Activated T-helper 2 cell treated with anti-CD3 and anti-CD28 coated beads, Interferon-gamma antibody, Interleukin-2, Interleukin-4, amounts not matched to agents 10 μg/mL and 5 μg/mL and 100 μg/mL, durations not matched to agents 14 hours and 24 hours and 36 hours (primary cell): ENCODE data around the gene DNA2. TPM values are rescaled to one million over a fixed set of nuclear protein-coding genes. Genes with fewer than 3 reads are reported as not detected.

ENCODE experiments used
- DNase-seq: peaks from one replicate; pipeline ENCODE4 v3.0.0; 2021; ENCODE audit warnings: low spot score
- H3K27ac Mint-ChIP-seq: one replicate; pipeline ENCODE4 v1.8.0; 2021; ENCODE audit warnings: mixed read lengths
- H3K27me3 Mint-ChIP-seq: one replicate; pipeline ENCODE4 v1.8.0; 2021; ENCODE audit warnings: low read depth, mixed read lengths
- H3K36me3 Mint-ChIP-seq: one replicate; pipeline ENCODE4 v1.8.0; 2021; ENCODE audit warnings: low read depth, mixed read lengths
- H3K4me1 Mint-ChIP-seq: one replicate; pipeline ENCODE4 v1.8.0; 2021; ENCODE audit warnings: low read depth, mixed read lengths
- H3K4me3 Mint-ChIP-seq: one replicate; pipeline ENCODE4 v1.8.0; 2021; ENCODE audit warnings: low read depth, mild to moderate bottlenecking, moderate library complexity, mixed read lengths
- H3K9me3 Mint-ChIP-seq: one replicate; pipeline ENCODE4 v1.8.0; 2021; ENCODE audit warnings: mixed read lengths
- intact Hi-C: fragments of 100-400 bp; cut with micrococcal nuclease; formaldehyde crosslinking; loops from one replicate; pipeline ENCODE4 v1.15.1; 2023
- total RNA-seq: library from RNA; stranded (reverse); gene quantifications from 2 replicates; pipeline ENCODE4 v1.2.3, GENCODE V29; 2022

DNA2 gene
- total RNA-seq, 1 donor from 2014 or later, result 51.6 TPM

DNA sequence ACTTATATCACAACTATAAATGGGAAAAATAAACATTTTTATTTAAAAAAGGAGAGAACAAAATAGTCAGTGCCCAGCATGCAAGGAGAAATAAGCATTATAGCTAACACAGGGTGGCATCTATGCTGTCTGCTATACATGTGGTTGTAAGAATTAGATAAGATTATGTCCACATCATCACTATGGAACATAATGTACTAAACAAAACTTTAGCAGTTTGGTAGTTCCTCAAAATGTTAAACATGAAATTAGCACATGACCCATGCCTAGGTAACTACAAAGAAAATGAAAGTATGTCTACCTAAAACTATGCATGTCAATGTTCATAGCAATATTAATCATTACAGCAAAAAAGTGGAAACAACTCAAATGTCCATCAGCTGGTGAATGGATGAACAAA, 36.0 kb downstream of the DNA2 start:
- DNase-seq, result no peak
- intact Hi-C loops, result no loop called here
- no peaks in the 10 kb centered on the region for H3K9me3 Mint-ChIP-seq
- no peak overlapping the region for H3K27ac Mint-ChIP-seq
- H3K4me3 Mint-ChIP-seq, result no peak overlapping the region
- no peaks in the 10 kb centered on the region for H3K27me3 Mint-ChIP-seq
- no peaks in the 10 kb centered on the region for H3K4me1 Mint-ChIP-seq
- peaks cover 52% of the 10 kb centered on the region for H3K36me3 Mint-ChIP-seq

DNA sequence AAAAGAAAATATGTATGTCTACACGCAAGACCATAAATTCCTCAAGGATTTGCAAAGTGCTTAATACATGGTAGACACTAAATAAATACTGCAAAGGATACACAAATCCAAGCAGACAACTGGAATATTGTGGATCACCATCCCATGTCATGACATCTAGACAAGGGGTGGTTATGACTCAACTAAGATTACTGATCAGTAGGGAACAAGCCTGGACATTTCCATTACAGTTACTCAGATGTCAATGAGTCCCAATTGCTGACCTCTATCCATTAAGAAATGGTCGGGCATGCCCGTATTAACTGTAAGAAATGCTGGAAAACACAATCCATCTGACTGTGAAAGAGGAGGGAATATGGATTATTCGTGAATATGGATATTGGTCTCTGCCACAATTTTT, 37.1 kb downstream of the DNA2 start:
- Mint-ChIP-seq H3K27ac (no peak overlapping the region), H3K9me3 (no peaks in the 10 kb centered on the region), H3K27me3 (no peaks in the 10 kb centered on the region), H3K36me3 (peaks cover 53% of the 10 kb centered on the region), H3K4me3 (no peak overlapping the region), H3K4me1 (no peaks in the 10 kb centered on the region)
- intact Hi-C loops, result no loop called here
- DNase-seq, result no peak

DNA sequence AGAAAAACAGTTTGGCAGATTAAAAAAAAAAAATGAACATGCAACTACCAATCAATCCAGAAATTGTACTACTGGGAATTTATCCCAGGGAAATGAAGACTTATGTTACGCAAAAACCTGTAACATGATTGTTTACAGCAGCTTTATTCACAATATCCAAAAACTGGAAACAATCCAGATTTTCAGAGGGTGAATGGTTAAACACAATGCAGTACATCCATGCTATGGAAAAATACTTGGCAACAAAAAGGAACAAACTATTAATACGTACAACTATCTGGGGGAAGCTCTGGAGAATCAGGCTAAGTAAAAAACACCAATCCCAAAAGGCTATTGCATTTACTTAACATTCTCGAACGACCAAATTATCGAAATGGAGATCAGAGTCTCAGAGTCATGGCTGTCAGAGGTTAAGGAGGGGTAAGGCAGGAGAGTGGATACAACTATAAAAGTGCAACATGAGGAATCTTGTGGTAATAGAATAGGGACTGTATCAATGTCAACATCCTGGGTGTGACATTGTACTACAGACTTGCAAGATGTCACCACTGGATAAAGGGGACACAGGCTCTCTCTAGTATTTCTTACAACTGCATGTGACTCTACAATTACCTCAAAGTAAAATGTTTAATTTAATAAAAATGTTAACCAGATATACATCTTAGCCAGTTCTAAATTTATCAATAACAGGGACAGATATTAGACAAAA, 43.2 kb downstream of the DNA2 start:
- Mint-ChIP-seq H3K27ac (no peak overlapping the region), H3K9me3 (no peaks in the 10 kb centered on the region), H3K4me1 (peaks cover 10% of the 10 kb centered on the region), H3K4me3 (no peak overlapping the region), H3K27me3 (no peaks in the 10 kb centered on the region), H3K36me3 (peaks cover 46% of the 10 kb centered on the region)
- no peak for DNase-seq
- intact Hi-C loops, result no loop called here

DNA sequence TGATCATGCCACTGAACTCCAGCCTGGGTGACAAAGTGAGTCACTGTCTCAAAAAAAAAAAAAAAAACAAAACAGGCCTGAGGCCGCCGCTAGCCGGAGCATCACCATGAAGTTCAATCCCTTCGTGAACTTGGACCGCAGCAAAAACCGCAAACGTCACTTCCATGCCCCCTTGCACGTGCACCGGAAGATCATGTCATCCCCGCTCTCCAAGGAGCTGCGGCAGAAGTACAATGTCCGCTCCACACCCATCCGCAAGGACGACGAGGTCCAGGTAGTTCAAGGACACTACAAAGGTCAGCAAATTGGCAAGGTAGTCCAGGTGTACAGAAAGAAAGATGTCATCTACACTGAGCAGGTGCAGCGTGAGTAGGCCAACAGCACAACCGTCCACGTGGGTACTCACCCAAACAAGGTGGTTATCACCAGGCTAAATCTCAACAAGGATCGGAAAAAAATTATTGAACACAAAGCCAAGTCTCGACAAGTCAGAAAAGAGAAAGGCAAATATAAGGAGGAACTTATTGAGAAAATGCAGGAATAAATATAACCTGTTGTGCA, 47.2 kb downstream of the DNA2 start:
- DNase-seq, result no peak
- H3K27ac Mint-ChIP-seq, result no peak overlapping the region
- H3K9me3 Mint-ChIP-seq, result no peaks in the 10 kb centered on the region
- peaks cover 49% of the 10 kb centered on the region for H3K36me3 Mint-ChIP-seq
- peaks cover 17% of the 10 kb centered on the region for H3K4me1 Mint-ChIP-seq
- H3K4me3 Mint-ChIP-seq, result no peak overlapping the region
- H3K27me3 Mint-ChIP-seq, result no peaks in the 10 kb centered on the region
- intact Hi-C loops, result no loop called here

DNA sequence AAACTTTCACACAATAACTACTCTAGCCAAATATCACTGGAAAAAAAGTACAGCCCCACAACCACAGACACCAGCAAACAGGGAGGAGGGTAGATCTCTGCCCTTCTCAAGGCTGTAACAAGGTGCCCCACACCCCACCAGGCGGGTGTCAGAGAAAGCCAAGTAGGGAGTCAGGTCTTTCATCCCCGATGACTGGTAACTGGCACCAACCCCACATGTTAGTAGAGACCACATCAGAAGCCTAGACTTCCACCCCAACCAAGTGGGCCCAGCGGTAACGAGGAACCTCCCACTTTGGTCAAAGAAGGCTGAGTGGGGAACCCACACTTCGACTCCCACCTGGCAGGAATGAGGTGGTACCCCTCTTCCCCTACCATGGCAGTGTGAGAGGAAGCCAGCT, 48.3 kb downstream of the DNA2 start:
- intact Hi-C loops, result no loop called here
- Mint-ChIP-seq H3K27ac (peak overlapping the region; percentile 58), H3K36me3 (peaks cover 52% of the 10 kb centered on the region), H3K27me3 (no peaks in the 10 kb centered on the region), H3K4me3 (no peak overlapping the region), H3K9me3 (no peaks in the 10 kb centered on the region), H3K4me1 (peaks cover 17% of the 10 kb centered on the region)
- peak; percentile 11 for DNase-seq

DNA sequence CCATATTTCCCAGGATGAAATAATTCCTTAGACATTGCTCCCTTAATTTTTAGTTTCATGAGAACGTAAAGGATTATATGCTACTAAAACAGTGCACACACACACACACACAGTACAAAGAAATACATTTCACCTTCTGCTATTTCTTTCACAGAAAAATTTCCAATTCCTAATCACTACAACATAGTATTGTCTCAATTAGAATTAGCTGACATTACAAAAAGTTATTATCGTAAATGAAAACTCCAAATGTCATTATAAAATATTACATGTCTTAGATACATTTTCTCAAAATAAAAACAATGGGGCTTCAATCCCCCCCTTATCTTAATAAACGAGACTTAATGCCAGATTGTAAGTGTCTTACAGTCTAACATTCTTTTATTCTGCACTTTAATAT, 52.4 kb downstream of the DNA2 start:
- peaks cover 70% of the 10 kb centered on the region for H3K36me3 Mint-ChIP-seq
- H3K4me1 Mint-ChIP-seq, result peaks cover 14% of the 10 kb centered on the region
- no peaks in the 10 kb centered on the region for H3K27me3 Mint-ChIP-seq
- no peak overlapping the region for H3K27ac Mint-ChIP-seq
- H3K4me3 Mint-ChIP-seq, result no peak overlapping the region
- DNase-seq, result no peak
- intact Hi-C loops, result no loop called here
- H3K9me3 Mint-ChIP-seq, result no peaks in the 10 kb centered on the region

DNA sequence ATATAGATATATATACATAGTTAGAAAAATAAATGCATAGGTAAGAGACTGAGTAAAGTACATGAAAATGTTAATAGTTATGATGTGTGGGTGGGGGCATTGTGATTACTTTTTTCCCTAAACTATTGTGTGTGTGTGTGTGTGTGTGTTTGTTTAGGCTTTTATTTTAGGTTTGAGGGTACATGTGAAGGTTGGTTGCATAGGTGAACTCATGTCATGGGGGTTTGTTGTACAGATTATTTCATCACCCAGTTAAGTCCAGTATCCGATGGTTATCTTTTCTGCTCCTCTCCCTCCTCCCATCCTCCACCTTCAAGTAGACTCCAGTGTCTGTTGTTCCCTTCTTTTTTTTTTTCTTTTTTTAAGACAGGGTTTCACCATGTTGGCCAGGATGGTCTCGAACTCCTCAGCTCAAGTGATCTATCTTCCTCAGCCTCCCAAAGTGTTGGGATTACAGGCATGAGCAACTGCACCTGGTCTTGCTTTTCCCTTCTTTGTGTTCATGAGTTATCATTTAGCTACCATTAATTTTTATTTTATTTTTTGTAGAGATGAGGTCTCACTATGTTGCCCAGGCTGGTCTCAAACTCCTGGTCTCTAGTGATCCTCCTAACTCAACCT, 62.8 kb downstream of the DNA2 start:
- Mint-ChIP-seq H3K4me1 (peaks cover 14% of the 10 kb centered on the region), H3K27ac (no peak overlapping the region), H3K4me3 (no peak overlapping the region), H3K27me3 (no peaks in the 10 kb centered on the region), H3K36me3 (peaks cover 14% of the 10 kb centered on the region), H3K9me3 (no peaks in the 10 kb centered on the region)
- intact Hi-C loops, result loop anchor here (5.0 to 10.0 kb wide), 3 partner anchors 313 to 496 kb away; partner anchors contain the start of genes CCAR1, DDX50 and HERC4
- DNase-seq, result no peak

DNA sequence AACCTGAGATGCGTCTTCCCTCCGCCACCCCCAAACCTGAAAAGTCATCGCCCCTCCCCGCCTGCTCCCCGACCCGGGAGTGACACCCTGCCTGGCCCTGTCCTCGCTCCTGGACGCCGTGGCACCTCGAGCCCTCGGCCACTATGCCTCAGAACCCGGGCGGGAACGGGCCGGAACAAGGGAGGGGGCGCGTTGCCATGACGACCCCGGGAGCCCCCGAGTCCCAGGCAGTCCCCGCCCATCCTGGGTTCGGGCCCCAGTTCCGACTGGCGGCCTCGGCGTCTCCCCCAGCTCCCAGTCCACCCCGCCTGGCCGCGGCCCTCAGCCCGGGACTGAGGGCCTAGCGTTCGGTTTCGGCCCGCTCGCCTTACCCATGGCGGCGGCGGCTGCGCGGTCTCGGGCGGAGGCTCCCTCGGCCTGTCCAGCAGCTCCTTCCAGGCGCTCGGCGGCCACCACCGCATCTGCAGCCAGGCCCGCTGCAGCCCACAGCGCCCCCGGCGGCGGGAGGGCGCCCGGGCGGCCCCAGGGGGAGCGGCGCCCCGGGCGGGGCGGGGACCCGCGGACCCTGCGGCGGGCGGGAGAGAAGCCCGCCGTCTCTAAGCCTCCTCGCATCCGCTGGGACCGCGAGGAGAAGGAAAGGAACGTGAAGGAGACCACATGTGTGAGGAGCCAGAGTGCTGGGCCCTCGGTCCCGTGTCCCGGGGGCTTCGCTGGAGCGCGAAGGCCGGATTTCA, 64.8 kb downstream of the DNA2 start, which contains the start of gene RUFY2:
Gene RUFY2, minus strand, starts transcription at position 463 of the 734 bp plus-strand sequence. Its CDS starts 88 bp downstream, at position 375.
- Mint-ChIP-seq H3K27me3 (no peaks in the 10 kb centered on the region), H3K9me3 (no peaks in the 10 kb centered on the region), H3K36me3 (peaks cover 3% of the 10 kb centered on the region), H3K4me1 (peaks cover 14% of the 10 kb centered on the region), H3K27ac (peak within 1 kb of the TSS; percentile 80), H3K4me3 (peak within 1 kb of the TSS; percentile 87)
- intact Hi-C loops, result loop anchor here (1.0 to 10.0 kb wide), 5 partner anchors 74 to 498 kb away; partner anchors contain the start of genes CCAR1, DDX50, HERC4 and HNRNPH3
- DNase-seq, result peak; percentile 75

DNA sequence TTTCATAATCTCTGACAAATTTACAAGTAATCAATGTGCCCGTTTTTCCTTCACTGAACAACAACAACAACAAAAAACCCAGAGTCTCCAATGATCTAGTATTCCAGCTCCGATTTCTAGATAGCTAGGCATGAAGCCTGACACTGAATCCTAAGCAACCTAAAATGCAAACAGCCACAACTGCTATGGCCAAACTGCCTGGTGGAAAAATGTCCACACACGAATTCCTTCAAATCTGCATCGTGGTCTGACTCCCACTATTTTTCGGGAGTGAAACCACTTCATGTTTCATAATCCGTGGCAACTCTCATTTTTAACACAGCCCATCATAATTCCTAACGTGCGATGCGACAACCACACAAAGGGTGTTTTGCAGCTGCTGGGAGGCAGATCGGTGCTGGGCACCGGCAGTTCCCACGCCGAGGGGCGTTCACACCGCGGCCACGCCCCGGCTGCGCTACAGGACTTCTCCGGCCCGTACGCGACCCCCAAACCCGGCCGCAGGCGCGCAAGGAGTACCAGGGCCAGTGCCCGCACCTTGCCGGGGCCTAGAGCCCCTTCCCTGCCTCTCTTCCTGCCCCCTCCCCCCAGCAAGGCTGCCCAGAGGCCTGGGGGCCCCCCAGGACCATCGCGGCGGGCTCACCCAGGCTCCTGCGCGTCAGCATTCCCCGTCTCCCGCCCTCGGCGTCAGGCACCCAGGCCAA, 65.5 kb downstream of the DNA2 start:
- Mint-ChIP-seq H3K4me3 (peak overlapping the region; percentile 87), H3K36me3 (peaks cover 5% of the 10 kb centered on the region), H3K9me3 (no peaks in the 10 kb centered on the region), H3K27ac (peak overlapping the region; percentile 80), H3K27me3 (no peaks in the 10 kb centered on the region), H3K4me1 (peaks cover 14% of the 10 kb centered on the region)
- peak; percentile 28 for DNase-seq
- intact Hi-C loops, result loop anchor here (2.0 to 10.0 kb wide), 4 partner anchors 73 to 499 kb away; partner anchors contain the start of genes CCAR1, DDX50, HERC4 and HNRNPH3

DNA sequence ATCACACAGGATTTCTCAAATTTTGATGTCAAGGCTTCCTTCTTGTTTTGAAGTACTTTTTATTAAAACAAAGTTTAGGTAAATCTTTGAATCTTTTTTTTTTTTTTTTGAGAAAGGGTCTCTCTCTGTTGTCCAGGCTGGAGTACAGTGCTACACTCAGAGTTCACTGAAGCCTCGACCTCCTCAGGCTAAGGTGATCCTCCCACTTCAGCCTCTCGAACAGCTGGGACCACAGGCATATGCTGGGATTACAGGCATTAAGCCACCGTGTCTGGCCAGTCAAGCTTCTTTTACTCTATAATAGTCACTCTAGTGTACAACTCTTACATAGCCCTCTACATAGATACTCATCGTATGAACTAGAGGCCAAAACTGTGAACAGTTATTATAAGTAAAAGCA, 68.1 kb downstream of the DNA2 start:
- DNase-seq, result no peak
- peaks cover 7% of the 10 kb centered on the region for H3K36me3 Mint-ChIP-seq
- no peaks in the 10 kb centered on the region for H3K9me3 Mint-ChIP-seq
- no peak overlapping the region for H3K4me3 Mint-ChIP-seq
- no peaks in the 10 kb centered on the region for H3K27me3 Mint-ChIP-seq
- no peak overlapping the region for H3K27ac Mint-ChIP-seq
- intact Hi-C loops, result loop anchor here (10.0 kb wide), 2 partner anchors 329 to 501 kb away; partner anchors contain the start of genes DDX50 and HERC4
- H3K4me1 Mint-ChIP-seq, result peaks cover 14% of the 10 kb centered on the region

DNA sequence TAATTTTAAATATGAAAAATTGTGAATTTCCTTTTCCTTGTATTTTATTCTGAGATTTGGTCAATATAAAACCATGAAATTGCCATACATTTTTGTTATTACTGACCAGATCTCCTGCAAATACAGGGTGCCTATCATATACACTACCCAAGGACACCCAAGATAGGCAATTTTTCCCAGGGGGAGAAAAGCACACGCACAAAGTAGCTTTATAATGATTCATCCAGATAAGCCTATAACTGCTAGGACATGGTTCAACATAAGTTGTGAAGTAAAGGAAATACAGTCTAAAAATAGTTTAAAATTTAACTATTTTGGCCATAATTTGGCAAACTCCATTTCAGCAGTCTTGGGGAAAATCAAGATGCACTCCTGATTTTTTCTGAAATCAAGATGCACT, 69.5 kb downstream of the DNA2 start:
- no peaks in the 10 kb centered on the region for H3K27me3 Mint-ChIP-seq
- no peak for DNase-seq
- H3K36me3 Mint-ChIP-seq, result peaks cover 7% of the 10 kb centered on the region
- H3K4me3 Mint-ChIP-seq, result no peak overlapping the region
- H3K9me3 Mint-ChIP-seq, result no peaks in the 10 kb centered on the region
- H3K4me1 Mint-ChIP-seq, result peaks cover 14% of the 10 kb centered on the region
- no peak overlapping the region for H3K27ac Mint-ChIP-seq
- intact Hi-C loops, result loop anchor here (10.0 kb wide), 2 partner anchors 327 to 503 kb away; partner anchors contain the start of genes DDX50 and HERC4

DNA sequence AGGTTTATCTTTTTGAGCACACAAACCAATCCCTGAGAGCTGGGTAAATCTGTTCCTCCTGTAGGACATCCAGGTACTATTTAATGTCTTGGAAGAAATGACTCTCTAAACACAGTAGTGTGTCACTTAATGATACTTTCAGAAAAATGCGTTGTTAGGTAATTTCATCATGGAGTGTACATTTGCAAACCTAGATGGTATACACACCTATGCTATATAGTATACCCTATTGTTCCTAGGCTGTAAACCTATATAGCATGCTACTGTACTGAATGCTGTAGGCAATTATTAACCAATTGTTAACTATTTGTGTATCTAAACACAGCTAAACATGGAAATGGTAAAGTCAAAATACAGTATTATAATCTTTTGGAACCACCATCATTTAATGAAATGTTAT, 74.8 kb downstream of the DNA2 start:
- H3K36me3 Mint-ChIP-seq, result peaks cover 22% of the 10 kb centered on the region
- no peak overlapping the region for H3K27ac Mint-ChIP-seq
- H3K4me1 Mint-ChIP-seq, result no peaks in the 10 kb centered on the region
- H3K27me3 Mint-ChIP-seq, result no peaks in the 10 kb centered on the region
- no peak overlapping the region for H3K4me3 Mint-ChIP-seq
- no peaks in the 10 kb centered on the region for H3K9me3 Mint-ChIP-seq
- no peak for DNase-seq
- intact Hi-C loops, result no loop called here
